CD4-positive, alpha-beta T cell (primary cell): Measurements from ENCODE around the gene TMC6. TPM values are rescaled to one million over a fixed set of nuclear protein-coding genes. Genes with fewer than 3 reads are reported as not detected.

Experiments
- ATAC-seq: fragments of 200-7000 bp; cut with Tn5 transposase; one replicate; pipeline ENCODE4 v1.10.0; 2022; ENCODE audit warnings: mild to moderate bottlenecking; ENCODE audit not compliant: poor library complexity
- CTCF ChIA-PET: fragments of 350-600 bp; sonication (Branson Sonifier 250); formaldehyde crosslinking; loops from one replicate; lab custom pipeline; 2021; ENCODE audit warnings: antibody characterized with exemption, inconsistent platforms; lab: Charles Lee
- POLR2A ChIA-PET: fragments of 350-600 bp; sonication (Branson Sonifier 250); formaldehyde crosslinking; loops from one replicate; lab custom pipeline; 2021; ENCODE audit warnings: antibody characterized with exemption, inconsistent platforms; lab: Charles Lee
- DNase-seq, 14 experiments: peaks; one replicate each; pipeline ENCODE4 v3.0.0-alpha.2; 2013 to 2020; ENCODE audit warnings: mixed read lengths in 2 of 14
- H3K27ac ChIP-seq, 2 donors: one replicate each; pipeline versions ENCODE4 v1.5.1 to v1.7.0; 2013; ENCODE audit warnings: low read length in 2 of 2, low read depth in 1 of 2, mild to moderate bottlenecking in 1 of 2
- H3K27me3 ChIP-seq, 2 experiments: 1 replicate in 1 of 2; 2 replicates in 1 of 2; pipeline versions ENCODE4 v1.6.1 to v1.7.0; 2013; ENCODE audit warnings: low read length in 2 of 2, control low read depth in 1 of 2, mild to moderate bottlenecking in 1 of 2, moderate library complexity in 1 of 2; ENCODE audit not compliant: insufficient read depth in 2 of 2, control insufficient read depth in 1 of 2
- H3K36me3 ChIP-seq: one replicate; pipeline ENCODE4 v1.6.1; 2013; ENCODE audit warnings: low read length, control low read depth; ENCODE audit not compliant: insufficient read depth
- H3K4me1 ChIP-seq: one replicate; pipeline ENCODE4 v1.6.1; 2013; ENCODE audit warnings: low read length, control low read depth; ENCODE audit not compliant: insufficient read depth
- H3K4me3 ChIP-seq: one replicate; pipeline ENCODE4 v1.5.1; 2013; ENCODE audit warnings: mild to moderate bottlenecking, low read length, moderate library complexity
- H3K9me3 ChIP-seq, 2 experiments: 1 replicate in 1 of 2; 2 replicates in 1 of 2; pipeline versions ENCODE4 v1.6.1 to v1.7.0; 2013; ENCODE audit warnings: low read length in 2 of 2, mild to moderate bottlenecking in 2 of 2, control low read depth in 1 of 2, moderate library complexity in 1 of 2; ENCODE audit not compliant: control insufficient read depth in 1 of 2, insufficient read depth in 1 of 2
- H3K27ac Mint-ChIP-seq: one replicate; pipeline ENCODE4 v1.8.0; 2020; ENCODE audit warnings: mixed read lengths
- H3K27me3 Mint-ChIP-seq: one replicate; pipeline ENCODE4 v1.8.0; 2021; ENCODE audit warnings: mixed read lengths
- H3K36me3 Mint-ChIP-seq: one replicate; pipeline ENCODE4 v1.8.0; 2021; ENCODE audit warnings: low read depth, mixed read lengths
- H3K4me1 Mint-ChIP-seq: one replicate; pipeline ENCODE4 v1.8.0; 2021; ENCODE audit warnings: low read depth, mixed read lengths
- H3K4me3 Mint-ChIP-seq: one replicate; pipeline ENCODE4 v1.8.0; 2020; ENCODE audit warnings: mild to moderate bottlenecking, mixed read lengths
- H3K9me3 Mint-ChIP-seq: one replicate; pipeline ENCODE4 v1.8.0; 2020; ENCODE audit warnings: mixed read lengths
- CTCF ChIP-seq: fragments of 200-600 bp; IDR thresholded peaks from one replicate; pipeline ENCODE4 v1.8.0; 2022; ENCODE audit warnings: antibody characterized with exemption, mild to moderate bottlenecking
- intact Hi-C, 2 experiments: fragments of 100-400 bp; cut with DNase I in 1 of 2; cut with micrococcal nuclease in 1 of 2; formaldehyde crosslinking; loops; one replicate each; pipeline versions ENCODE4 v1.15.1 to v1.9.0; 2023 to 2025; cut with DNase I, micrococcal nuclease
- total RNA-seq, 174 experiments: library from RNA in 2 of 174; stranded (reverse) in 2 of 174; gene quantifications; one replicate each; pipeline ENCODE4 v1.2.3 and lab custom pipeline; 2021 to 2026

TMC6 gene
- total RNA-seq, 2 experiments from 2014 or later: 645 to 659 TPM

GRCh38 chr17:78135858-78136500 is 7.4 kb upstream of the TMC6 start:
- Histone ChIP-seq H3K4me1 (peaks cover 94% of the 10 kb centered on the region), H3K36me3 (peaks cover 82% of the 10 kb centered on the region), H3K9me3 (no peaks in the 10 kb centered on the region), H3K27ac (peak overlapping the region in 1 of 2 donors; percentile 17), H3K27me3 (no peaks in the 10 kb centered on the region), H3K4me3 (no peak overlapping the region)
- DNase-seq: no peak
- peaks cover 80% of the 10 kb centered on the region for H3K36me3 Mint-ChIP-seq
- ChIA-PET CTCF (interaction anchor here (0.5 to 7.4 kb wide), 7 partner anchors 9 to 728 kb away, joined by 3 to 49 read pairs (median 3); partner anchors contain the start of gene SOCS3), POLR2A (interaction anchor here (0.7 to 16.9 kb wide), 7 partner anchors 11 to 976 kb away, joined by 3 to 766 read pairs (median 4); partner anchors contain the start of genes TMC6 and TMC8)
- TF ChIP-seq CTCF: no peak
- no peaks in the 10 kb centered on the region for H3K27me3 Mint-ChIP-seq
- peak overlapping the region; percentile 72 for H3K4me3 Mint-ChIP-seq
- no peak for ATAC-seq
- peak overlapping the region; percentile 81 for H3K27ac Mint-ChIP-seq
- no peaks in the 10 kb centered on the region for H3K9me3 Mint-ChIP-seq
- intact Hi-C loops: loop anchor here (2.0 to 10.0 kb wide), 2 partner anchors 41 to 691 kb away; no protein-coding TSS in a partner anchor
- H3K4me1 Mint-ChIP-seq: peaks cover 74% of the 10 kb centered on the region

- H3K36me3 ChIP-seq: peaks cover 79% of the 10 kb centered on the region
Measured at GRCh38 chr17:78134899-78135385, 6.4 kb upstream of the TMC6 start.

More at GRCh38 chr17:78134899-78135385, 6.4 kb upstream of the TMC6 start:
- TF ChIP-seq CTCF: no peak
- ChIA-PET CTCF (interaction anchor here (1.0 to 7.4 kb wide), 8 partner anchors 10 to 225 kb away, joined by 3 to 49 read pairs (median 8); partner anchors contain the start of gene SOCS3), POLR2A (interaction anchor here (1.0 to 16.9 kb wide), 11 partner anchors 8 to 116 kb away, joined by 3 to 766 read pairs (median 7); partner anchors contain the start of genes TMC6 and TMC8)
- no peaks in the 10 kb centered on the region for H3K27me3 Mint-ChIP-seq
- intact Hi-C loops: loop anchor here (1.0 to 10.0 kb wide), 9 partner anchors 14 to 690 kb away; partner anchors contain the start of gene SYNGR2 (in 1 of the 2)
- H3K9me3 Mint-ChIP-seq: no peaks in the 10 kb centered on the region
- peak overlapping the region; percentile 81 for H3K27ac Mint-ChIP-seq
- Histone ChIP-seq H3K4me3 (no peak overlapping the region), H3K27ac (peak overlapping the region in 1 of 2 donors; percentile 22), H3K9me3 (no peaks in the 10 kb centered on the region), H3K4me1 (peaks cover 90% of the 10 kb centered on the region), H3K27me3 (no peaks in the 10 kb centered on the region)
- DNase-seq (no peak), ATAC-seq (no peak)
- H3K36me3 Mint-ChIP-seq: peaks cover 84% of the 10 kb centered on the region
- peaks cover 78% of the 10 kb centered on the region for H3K4me1 Mint-ChIP-seq
- H3K4me3 Mint-ChIP-seq: peak overlapping the region; percentile 72
